BLaER1 treated with 17β-estradiol and CSF1 and Interleukin-3, amounts not matched to agents 10 nM and 100 nM (cell line): ENCODE measurements around the gene FRMD8.

Experiments
- H3K27ac ChIP-seq, 11 experiments: shearing (Covaris generic); formaldehyde crosslinking; 2 replicates each; pipeline ENCODE4 v1.8.1; 2022
- H3K27me3 ChIP-seq, 11 experiments: shearing (Covaris generic); formaldehyde crosslinking; 2 replicates each; pipeline ENCODE4 v1.8.1; 2022
- H3K36me3 ChIP-seq, 11 experiments: shearing (Covaris generic); formaldehyde crosslinking; 2 replicates each; pipeline ENCODE4 v1.8.1; 2022
- H3K4me1 ChIP-seq, 10 experiments: shearing (Covaris generic); formaldehyde crosslinking; 2 replicates each; pipeline ENCODE4 v1.8.1; 2022
- H3K4me2 ChIP-seq, 11 experiments: shearing (Covaris generic); formaldehyde crosslinking; 2 replicates each; pipeline ENCODE4 v1.8.1; 2022
- H3K4me3 ChIP-seq, 10 experiments: shearing (Covaris generic); formaldehyde crosslinking; 2 replicates each; pipeline ENCODE4 v1.8.1; 2022
- H3K9ac ChIP-seq, 11 experiments: shearing (Covaris generic); formaldehyde crosslinking; 2 replicates each; pipeline ENCODE4 v1.8.1; 2022
- H3K9me3 ChIP-seq, 11 experiments: shearing (Covaris generic); formaldehyde crosslinking; replicated peaks in 1 of 11; 2 replicates each; pipeline ENCODE4 v1.8.1; 2022
- H4K20me1 ChIP-seq, 11 experiments: shearing (Covaris generic); formaldehyde crosslinking; 2 replicates each; pipeline ENCODE4 v1.8.1; 2022
- Cebpa-rat ChIP-seq, 11 experiments: shearing (Covaris generic); IDR thresholded peaks; 2 replicates each; pipeline ENCODE4 v1.8.1; 2022

Gene FRMD8

DNA sequence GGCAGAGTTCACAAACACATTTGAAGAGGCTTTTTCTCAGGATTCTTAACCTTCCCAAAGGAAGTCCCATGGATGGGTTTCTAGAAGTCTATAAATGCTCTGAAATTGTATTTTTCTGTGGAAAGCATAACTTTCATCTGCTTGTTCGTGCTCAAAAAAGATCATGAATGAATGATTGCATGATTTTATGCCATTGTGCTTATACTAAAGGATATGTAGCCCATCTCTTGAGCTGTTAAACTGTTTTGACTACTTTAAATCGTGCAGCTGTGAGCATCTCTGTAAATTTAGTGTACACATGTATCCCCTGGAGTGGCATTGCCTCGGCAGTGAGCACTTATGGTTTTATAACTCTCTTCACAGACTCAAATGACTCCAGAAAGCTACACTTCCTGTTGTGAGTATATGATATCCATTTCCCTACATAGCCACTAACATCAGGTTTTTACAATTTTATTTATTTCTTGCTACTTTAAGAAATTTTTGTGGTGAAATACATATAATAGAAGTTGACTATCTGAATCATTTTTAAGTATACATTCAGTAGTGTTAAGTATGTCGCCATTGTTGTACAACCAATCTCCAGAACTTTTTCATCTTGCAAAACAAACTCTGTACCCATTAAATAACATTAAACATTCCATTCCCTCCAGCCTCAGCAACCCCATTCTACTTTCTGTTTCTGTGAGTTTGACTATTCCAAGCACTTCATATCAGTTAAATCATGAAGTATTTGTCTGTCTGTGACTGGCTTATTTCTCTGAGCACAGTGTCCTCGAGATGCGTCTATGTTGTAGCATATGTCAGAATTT is 44.2 kb downstream of the FRMD8 start:
- H3K4me2 ChIP-seq: peak overlapping the region; percentile 80 to 99 (median 91)
- H3K9ac ChIP-seq: peak overlapping the region; percentile 98 to 100 (median 100)
- TF ChIP-seq Cebpa-rat (IDR thresholded peaks at IDR 0.05): no peak
- peak overlapping the region in 7 of 10 experiments; percentile 2 to 94 (median 33); a peak in 12 of 20 replicates for H3K4me3 ChIP-seq
- H3K27me3 ChIP-seq: no peaks in the 10 kb centered on the region
- peaks cover 30 to 86% (median 47%) of the 10 kb centered on the region in 11 experiments; a peak in 21 of 22 replicates for H3K36me3 ChIP-seq
- peak overlapping the region; percentile 52 to 100 (median 98) for H3K27ac ChIP-seq
- no peaks in the 10 kb centered on the region for H3K9me3 ChIP-seq
- H4K20me1 ChIP-seq: peaks cover 59 to 100% (median 100%) of the 10 kb centered on the region in 11 experiments
- peaks cover 70 to 93% (median 81%) of the 10 kb centered on the region in 10 experiments for H3K4me1 ChIP-seq

DNA sequence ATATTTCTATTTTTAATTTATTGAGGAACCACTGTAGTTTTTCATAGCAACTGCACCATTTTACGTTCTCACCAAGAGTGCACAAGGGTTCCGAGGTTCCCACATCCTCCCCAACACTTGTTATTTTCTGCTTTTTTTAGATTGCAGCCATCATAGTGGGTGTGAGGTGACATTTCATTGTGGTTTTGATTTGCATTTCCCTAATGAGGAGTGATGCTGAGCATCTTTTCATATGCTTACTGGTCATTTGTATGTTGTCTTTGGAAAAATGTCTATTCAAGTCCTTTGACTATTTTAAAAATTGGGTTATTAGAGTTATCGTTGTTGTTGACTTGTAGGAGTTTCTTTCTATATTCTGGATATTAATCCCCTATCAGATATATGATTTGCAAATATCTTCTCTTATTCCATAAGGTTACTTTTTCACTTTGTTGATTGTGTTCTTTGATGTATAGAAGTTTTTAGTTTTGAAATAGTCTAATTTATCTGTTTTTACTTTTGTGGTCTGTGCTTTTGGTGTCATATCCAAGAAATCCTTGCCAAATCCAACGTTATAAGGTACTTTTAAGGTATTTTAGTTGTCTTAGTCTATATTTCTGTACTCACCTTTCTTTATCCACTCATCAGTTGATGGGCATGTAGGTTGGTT is 45.1 kb downstream of the FRMD8 start:
- Histone ChIP-seq H3K4me1 (peaks cover 67 to 99% (median 87%) of the 10 kb centered on the region in 10 experiments), H3K4me2 (peak overlapping the region; percentile 80 to 99 (median 91); a peak in 21 of 22 replicates), H3K27me3 (no peaks in the 10 kb centered on the region), H3K9me3 (no peaks in the 10 kb centered on the region), H3K4me3 (peak overlapping the region in 2 of 10 experiments; percentile 93 to 94; a peak in 3 of 20 replicates), H3K9ac (peak overlapping the region in 2 of 11 experiments; percentile 32 to 63; a peak in 3 of 22 replicates), H4K20me1 (peaks cover 53 to 100% (median 100%) of the 10 kb centered on the region in 11 experiments), H3K36me3 (peaks cover 36 to 86% (median 47%) of the 10 kb centered on the region in 11 experiments), H3K27ac (peak overlapping the region in 10 of 11 experiments; percentile 82 to 100 (median 98); a peak in 18 of 22 replicates)
- no peak for TF ChIP-seq Cebpa-rat (IDR thresholded peaks at IDR 0.05)

DNA sequence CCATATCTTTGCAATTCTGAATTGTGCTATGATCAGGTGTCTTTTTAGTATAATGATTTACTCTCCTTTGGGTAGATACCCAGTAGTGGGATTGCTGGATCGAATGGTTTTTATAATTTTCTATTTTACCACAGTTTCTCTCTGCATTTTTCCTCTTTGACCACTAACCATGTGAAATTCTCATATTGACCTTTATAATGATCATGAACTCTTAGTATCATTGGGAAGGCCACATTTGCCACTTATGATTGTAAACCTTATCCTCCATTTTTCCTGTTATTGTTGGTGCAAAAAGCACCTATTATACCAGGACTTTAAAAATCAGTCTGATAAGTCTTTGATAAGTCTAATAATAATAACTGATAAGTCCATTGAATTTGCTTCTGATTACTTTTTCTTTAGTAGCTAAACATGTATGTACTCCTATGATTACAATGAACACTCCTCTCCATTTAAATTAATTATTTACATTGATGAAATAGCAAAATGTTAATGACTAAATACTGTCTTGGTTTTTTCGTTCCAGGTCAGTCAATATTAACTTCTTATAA is 45.7 kb downstream of the FRMD8 start:
- no peaks in the 10 kb centered on the region for H3K27me3 ChIP-seq
- TF ChIP-seq Cebpa-rat (IDR thresholded peaks at IDR 0.05): no peak
- H3K36me3 ChIP-seq: peaks cover 30 to 85% (median 44%) of the 10 kb centered on the region in 11 experiments
- peak overlapping the region; percentile 1 to 99 (median 89); a peak in 15 of 22 replicates for H3K4me2 ChIP-seq
- H3K9ac ChIP-seq: peak overlapping the region in 2 of 11 experiments; percentile 32 to 63; a peak in 2 of 22 replicates
- peaks cover 47 to 100% (median 96%) of the 10 kb centered on the region in 11 experiments for H4K20me1 ChIP-seq
- H3K4me1 ChIP-seq: peaks cover 61 to 97% (median 83%) of the 10 kb centered on the region in 10 experiments
- no peaks in the 10 kb centered on the region for H3K9me3 ChIP-seq
- peak overlapping the region in 8 of 11 experiments; percentile 17 to 100 (median 96); a peak in 10 of 22 replicates for H3K27ac ChIP-seq
- H3K4me3 ChIP-seq: peak overlapping the region in 2 of 10 experiments; percentile 22 to 93; a peak in 3 of 20 replicates

DNA sequence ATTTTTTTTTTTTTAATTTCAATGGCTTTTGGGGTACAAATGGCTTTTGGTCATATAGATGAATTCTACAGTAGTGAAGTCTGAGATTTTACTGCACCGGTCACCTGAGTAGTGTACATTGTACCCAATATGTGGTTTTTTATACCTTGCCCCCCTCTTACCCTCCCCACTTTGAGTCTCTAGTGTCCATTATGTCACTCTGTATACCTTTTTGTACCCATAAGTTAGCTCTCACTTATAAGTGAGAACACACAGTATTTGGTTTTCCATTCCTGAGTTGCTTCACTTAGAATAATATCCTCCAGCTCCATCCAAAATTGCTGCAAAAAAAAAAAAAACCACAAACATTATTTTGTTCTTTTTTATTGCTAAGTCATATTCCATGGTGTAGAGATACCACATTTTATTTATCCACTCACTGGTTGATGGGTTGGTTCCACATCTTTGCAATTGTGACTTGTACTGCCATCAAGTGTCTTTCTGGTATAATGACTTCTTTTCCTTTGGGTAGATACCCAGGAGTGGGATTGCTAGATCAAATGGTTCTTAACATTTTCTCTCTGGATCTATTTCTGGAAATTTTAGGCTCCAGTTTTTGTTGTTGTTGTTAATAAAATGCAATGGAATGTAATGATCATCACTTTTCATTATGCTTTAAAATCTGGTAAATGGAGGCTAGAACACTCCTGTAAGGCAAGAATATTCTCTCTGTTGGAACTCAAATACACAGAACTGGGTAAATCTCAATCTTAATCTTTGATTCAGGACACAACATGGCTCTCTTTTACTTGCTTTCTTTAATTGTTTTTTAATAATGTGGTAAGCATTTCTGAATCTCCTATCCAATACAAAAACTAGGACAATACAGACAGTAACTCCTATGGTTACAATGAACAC is 46.5 kb downstream of the FRMD8 start:
- Histone ChIP-seq H3K4me2 (peak overlapping the region in 4 of 11 experiments; percentile 8 to 93 (median 54); a peak in 7 of 22 replicates), H3K4me1 (peaks cover 60 to 97% (median 79%) of the 10 kb centered on the region in 10 experiments)

DNA sequence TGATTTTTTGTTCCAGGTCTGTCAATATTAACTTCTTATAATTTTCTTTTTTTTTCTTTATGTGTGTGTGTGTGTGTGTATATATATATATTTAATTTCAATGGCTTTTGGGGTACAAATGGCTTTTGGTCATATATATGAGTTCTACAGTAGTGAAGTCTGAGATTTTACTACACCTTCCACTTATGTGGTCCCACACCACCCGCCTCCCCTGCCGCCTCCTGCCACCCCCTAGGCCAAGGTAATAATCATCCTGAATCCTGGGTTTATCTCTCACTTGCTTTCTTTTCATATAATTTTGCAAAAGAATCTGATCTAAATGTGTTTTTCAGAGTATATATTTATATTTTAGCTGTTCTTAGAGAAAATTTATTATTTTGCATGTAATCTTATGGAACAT is 47.2 kb downstream of the FRMD8 start:
- H3K27me3 ChIP-seq: no peaks in the 10 kb centered on the region
- H3K36me3 ChIP-seq: peaks cover 41 to 85% (median 48%) of the 10 kb centered on the region in 11 experiments
- H3K4me1 ChIP-seq: peaks cover 59 to 97% (median 76%) of the 10 kb centered on the region in 10 experiments
- no peaks in the 10 kb centered on the region for H3K9me3 ChIP-seq
- peak overlapping the region in 4 of 11 experiments; percentile 32 to 93 (median 62); a peak in 3 of 22 replicates for H3K4me2 ChIP-seq
- peaks cover 37 to 100% (median 92%) of the 10 kb centered on the region in 11 experiments for H4K20me1 ChIP-seq
- H3K9ac ChIP-seq: peak overlapping the region in 3 of 11 experiments; percentile 4 to 72 (median 38); a peak in 3 of 22 replicates
- no peak for TF ChIP-seq Cebpa-rat (IDR thresholded peaks at IDR 0.05)
- 0 out of 20 replicates have a peak overlapping the region, but pooled peaks of 2 of the 10 experiments have one; percentile 21 for H3K4me3 ChIP-seq
- H3K27ac ChIP-seq: peak overlapping the region in 1 of 11 experiments; percentile 1; a peak in 1 of 22 replicates

More for the DNA sequence above, 46.5 kb downstream of the FRMD8 start:
- peaks cover 37 to 85% (median 44%) of the 10 kb centered on the region in 11 experiments for H3K36me3 ChIP-seq
- H3K27ac ChIP-seq: peak overlapping the region in 6 of 11 experiments; percentile 14 to 99 (median 31); a peak in 6 of 22 replicates
- H3K4me3 ChIP-seq: peak overlapping the region in 2 of 10 experiments; percentile 22 to 93; a peak in 3 of 20 replicates
- no peak for TF ChIP-seq Cebpa-rat (IDR thresholded peaks at IDR 0.05)
- H3K27me3 ChIP-seq: no peaks in the 10 kb centered on the region
- H3K9me3 ChIP-seq: no peaks in the 10 kb centered on the region
- peak overlapping the region in 3 of 11 experiments; percentile 11 to 63 (median 31); a peak in 3 of 22 replicates for H3K9ac ChIP-seq
- H4K20me1 ChIP-seq: peaks cover 43 to 100% (median 95%) of the 10 kb centered on the region in 11 experiments

DNA sequence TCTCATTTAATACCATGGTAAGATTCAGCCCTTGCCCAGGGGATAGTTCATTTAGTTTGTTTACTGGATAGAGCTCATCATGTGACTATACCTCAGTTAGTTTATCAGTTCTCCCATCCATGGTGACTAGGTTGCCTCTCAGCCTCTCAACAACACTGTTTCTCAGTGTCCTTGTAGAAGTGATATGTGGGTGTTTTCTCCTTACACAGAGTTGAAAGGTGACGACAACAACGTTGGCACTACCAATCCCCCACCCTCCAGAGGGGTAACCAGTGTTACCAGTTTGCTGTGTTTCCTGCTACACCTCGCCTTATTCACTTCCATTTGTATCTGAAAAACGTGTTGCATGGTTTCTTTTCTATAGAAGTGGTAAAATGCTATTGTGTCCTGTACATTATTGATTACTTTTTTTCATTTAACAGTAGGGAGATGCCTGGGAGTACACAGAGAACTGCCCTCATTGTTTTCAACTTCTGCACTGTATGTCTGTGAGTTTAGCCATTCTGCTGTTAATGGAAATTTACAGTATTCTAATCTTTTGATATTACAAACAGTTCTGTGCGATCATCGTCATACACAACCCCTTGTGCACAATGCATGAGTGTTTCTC is 47.7 kb downstream of the FRMD8 start:
- Histone ChIP-seq H3K36me3 (peaks cover 41 to 90% (median 48%) of the 10 kb centered on the region in 11 experiments), H3K9ac (peak overlapping the region in 3 of 11 experiments; percentile 4 to 72 (median 38); a peak in 4 of 22 replicates), H4K20me1 (peaks cover 34 to 100% (median 92%) of the 10 kb centered on the region in 11 experiments), H3K4me2 (peak overlapping the region in 8 of 11 experiments; percentile 1 to 93 (median 20); a peak in 9 of 22 replicates), H3K4me1 (peaks cover 59 to 97% (median 76%) of the 10 kb centered on the region in 10 experiments), H3K9me3 (no peaks in the 10 kb centered on the region), H3K27ac (peak overlapping the region in 4 of 11 experiments; percentile 1 to 27 (median 16); a peak in 1 of 22 replicates), H3K27me3 (no peaks in the 10 kb centered on the region), H3K4me3 (peak overlapping the region in 2 of 10 experiments; percentile 21; a peak in 1 of 20 replicates)
- TF ChIP-seq Cebpa-rat (IDR thresholded peaks at IDR 0.05): no peak
